MG63 (cell line): ENCODE results near the gene OR2M3. TPM values are rescaled to one million over a fixed set of nuclear protein-coding genes. Genes with fewer than 3 reads are reported as not detected.
"Not testable (repeated sequence)": the region's sequence is repeated elsewhere in the genome, so short reads cannot be mapped to it uniquely, and the experiment has no call there.

ENCODE experiments used
- DNase-seq: peaks from one replicate; pipeline ENCODE4 v3.0.0-alpha.2; 2020
- H3K27me3 ChIP-seq: fragments of 250-450 bp; sonication (Bioruptor Pico); 2 replicates; pipeline ENCODE4 v1.5.1; 2020; ENCODE audit warnings: mild to moderate bottlenecking, moderate library complexity
- H3K36me3 ChIP-seq: fragments of 250-450 bp; sonication (Bioruptor Pico); 2 replicates; pipeline ENCODE4 v1.5.1; 2020; ENCODE audit warnings: mild to moderate bottlenecking, moderate library complexity
- H3K4me3 ChIP-seq: fragments of 250-450 bp; sonication (Bioruptor Pico); 2 replicates; pipeline ENCODE4 v1.5.1; 2020; ENCODE audit warnings: mild to moderate bottlenecking, moderate library complexity
- H3K9me3 ChIP-seq: fragments of 250-450 bp; sonication (Bioruptor Pico); 2 replicates; pipeline ENCODE4 v1.5.1; 2020; ENCODE audit warnings: mild to moderate bottlenecking, moderate library complexity
- total RNA-seq: library from RNA; depleted of rRNA; stranded (reverse); fragments of >200 nt; shearing (Covaris generic); gene quantifications from 2 replicates; pipeline ENCODE4 v1.2.3, GENCODE V29; 2014; ENCODE audit warnings: low replicate concordance; rRNA removed

Gene OR2M3
- total RNA-seq, 1 experiment from 2014 or later = not detected

DNA sequence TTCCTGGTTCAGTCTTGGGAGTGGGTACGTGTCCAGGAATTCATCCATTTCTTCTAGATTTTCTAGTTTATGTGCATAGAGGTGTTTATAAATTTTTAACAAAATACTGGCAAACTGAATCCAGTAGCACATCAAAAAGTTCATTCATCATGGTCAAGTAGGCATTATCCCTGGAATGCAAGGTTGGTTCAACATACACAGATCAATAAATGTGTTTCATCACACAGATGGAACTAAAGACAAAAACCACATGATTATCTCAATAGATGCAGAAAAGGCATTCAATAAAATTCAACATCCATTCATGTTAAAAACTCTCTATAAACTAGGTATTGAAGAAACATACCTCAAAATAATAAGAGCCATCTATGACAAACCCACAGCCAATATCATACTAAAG, 62.2 kb downstream of the OR2M3 start:
- DNase-seq, H3K36me3 ChIP-seq, H3K27me3 ChIP-seq, H3K4me3 ChIP-seq, H3K9me3 ChIP-seq: not testable (repeated sequence)

Other genes with a start within 250 kb of the OR2M3 start
- not detected in 2 replicates for gene OR2L8, start 248.4 kb upstream of the OR2M3 start, total RNA-seq
- gene OR2AK2, start 232.0 kb upstream of the OR2M3 start, total RNA-seq = not detected in 2 replicates
- gene OR2L5, start 183.6 kb upstream of the OR2M3 start, total RNA-seq = not detected in 2 replicates
- 0.16 TPM in 1 of 2 replicates, not detected in the other for gene OR2L2, start 167.2 kb upstream of the OR2M3 start, total RNA-seq
- gene OR2L3, start 150.4 kb upstream of the OR2M3 start, total RNA-seq = not detected in 2 replicates
- gene OR2L13, start 102.1 kb upstream of the OR2M3 start, total RNA-seq = not detected in 2 replicates
- not detected in 2 replicates for gene OR2M5, start 52.1 kb upstream of the OR2M3 start, total RNA-seq
- gene OR2M2, start 22.4 kb upstream of the OR2M3 start, total RNA-seq = not detected in 2 replicates
- not detected in 2 replicates for gene OR2M4, start 34.2 kb downstream of the OR2M3 start, total RNA-seq
- not detected in 2 replicates for gene OR2T33, start 80.7 kb downstream of the OR2M3 start, total RNA-seq
- not detected in 2 replicates for gene OR2T12, start 106.2 kb downstream of the OR2M3 start, total RNA-seq
- gene OR2M7, start 127.3 kb downstream of the OR2M3 start, total RNA-seq = not detected in 2 replicates
- gene OR14C36, start 151.5 kb downstream of the OR2M3 start, total RNA-seq = not detected in 2 replicates
- not detected in 2 replicates for gene OR2T4, start 164.4 kb downstream of the OR2M3 start, total RNA-seq
- not detected in 2 replicates for gene OR2T6, start 178.5 kb downstream of the OR2M3 start, total RNA-seq
- not detected in 2 replicates for gene OR2T1, start 205.8 kb downstream of the OR2M3 start, total RNA-seq
- gene OR2T2, start 248.4 kb downstream of the OR2M3 start, total RNA-seq = not detected in 2 replicates